Measurements from ENCODE around the gene NEK5. TPM values are rescaled to one million over a fixed set of nuclear protein-coding genes. Genes with fewer than 3 reads are reported as not detected.

The NEK5 gene
- polyA plus RNA-seq, 3 donors = 0.07 TPM; not detected in 2

DNA sequence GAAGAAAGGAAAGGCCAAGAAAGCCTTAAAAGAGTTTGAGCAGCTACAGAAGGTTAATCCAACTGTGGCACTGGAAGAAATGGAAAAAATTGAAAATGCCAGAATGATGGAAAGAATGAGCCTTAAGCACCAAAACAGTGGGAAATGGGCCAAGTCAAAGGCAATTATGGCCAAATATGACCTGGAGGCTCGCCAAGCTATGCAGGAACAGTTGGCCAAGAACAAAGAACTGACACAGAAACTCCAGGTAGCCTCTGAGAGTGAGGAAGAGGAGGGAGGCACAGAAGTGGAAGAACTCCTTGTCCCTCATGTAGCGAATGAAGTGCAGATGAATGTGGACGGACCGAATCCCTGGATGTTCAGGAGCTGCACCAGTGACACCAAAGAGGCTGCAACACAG, 99.3 kb downstream of the NEK5 start:
- no peak for DNase-seq
- Histone ChIP-seq H4K20me1 (ENCODE audit: insufficient read depth, low read length) (peaks cover 4% of the 10 kb centered on the region), H2AFZ (ENCODE audit: insufficient read depth, low read depth, low read length, poor library complexity, severe bottlenecking) (no peak overlapping the region), H3K79me2 (ENCODE audit: insufficient read depth, low read length) (no peaks in the 10 kb centered on the region), H3K9ac (ENCODE audit: insufficient read depth, low read length, poor library complexity, severe bottlenecking) (no peak overlapping the region), H3K4me1 (ENCODE audit: control insufficient read depth in 1 of 2, insufficient read depth in 2 of 2, low read length in 2 of 2) (no peaks in the 10 kb centered on the region), H3K4me2 (replicated peaks; ENCODE audit: extremely low read depth, low read length, poor library complexity, severe bottlenecking) (no peak overlapping the region), H3K27ac (ENCODE audit: low read depth in 1 of 2, low read length in 2 of 2) (no peak overlapping the region), H3K9me3 (replicated peaks in 1 of 2; ENCODE audit: control insufficient read depth in 1 of 2, insufficient read depth in 1 of 2, low read length in 2 of 2) (peaks cover 0 to 5% of the 10 kb centered on the region in 2 donors), H3K36me3 (replicated peaks in 1 of 2; ENCODE audit: control insufficient read depth in 1 of 2, insufficient read depth in 2 of 2, low read length in 2 of 2) (peaks cover 18 to 44% of the 10 kb centered on the region in 2 donors), H3K4me3 (replicated peaks in 1 of 3; ENCODE audit: low read depth in 2 of 3, low read length in 3 of 3) (no peak overlapping the region), H3K27me3 (ENCODE audit: control insufficient read depth in 2 of 2, insufficient read depth in 2 of 2, low read length in 2 of 2) (no peaks in the 10 kb centered on the region)
- Mint-ChIP-seq H3K36me3 (peaks cover 41 to 46% of the 10 kb centered on the region in 2 donors), H3K4me1 (no peaks in the 10 kb centered on the region), H3K4me3 (no peak overlapping the region), H3K27me3 (ENCODE audit: low read depth in 3 of 3) (peaks cover 0 to 3% (median 0%) of the 10 kb centered on the region in 3 donors), H3K27ac (no peak overlapping the region), H3K9me3 (peaks cover 7 to 21% (median 12%) of the 10 kb centered on the region in 7 donors)
- TF ChIP-seq CTCF (IDR thresholded peaks at IDR 0.05) = no peak
- intact Hi-C loops (cut with micrococcal nuclease) = no loop called here
- WGBS (ENCODE audit: insufficient coverage) = 98% methylated on average over 4 of the region's 4 CpGs

GRCh38 chr13:52027832-52028231, 101.0 kb downstream of the NEK5 start:
- DNase-seq = no peak
- no peak overlapping the region for H2AFZ ChIP-seq (ENCODE audit: insufficient read depth, low read depth, low read length, poor library complexity, severe bottlenecking)

More at GRCh38 chr13:52027832-52028231, 101.0 kb downstream of the NEK5 start:
- Histone ChIP-seq H3K27ac (ENCODE audit: low read depth in 1 of 2, low read length in 2 of 2) (no peak overlapping the region), H3K27me3 (ENCODE audit: control insufficient read depth in 2 of 2, insufficient read depth in 2 of 2, low read length in 2 of 2) (no peaks in the 10 kb centered on the region), H4K20me1 (ENCODE audit: insufficient read depth, low read length) (peaks cover 4% of the 10 kb centered on the region), H3K79me2 (ENCODE audit: insufficient read depth, low read length) (no peaks in the 10 kb centered on the region), H3K4me3 (replicated peaks in 1 of 3; ENCODE audit: low read depth in 2 of 3, low read length in 3 of 3) (no peak overlapping the region), H3K4me2 (replicated peaks; ENCODE audit: extremely low read depth, low read length, poor library complexity, severe bottlenecking) (no peak overlapping the region), H3K36me3 (replicated peaks in 1 of 2; ENCODE audit: control insufficient read depth in 1 of 2, insufficient read depth in 2 of 2, low read length in 2 of 2) (peaks cover 26 to 60% of the 10 kb centered on the region in 2 donors), H3K4me1 (ENCODE audit: control insufficient read depth in 1 of 2, insufficient read depth in 2 of 2, low read length in 2 of 2) (no peaks in the 10 kb centered on the region), H3K9me3 (replicated peaks in 1 of 2; ENCODE audit: control insufficient read depth in 1 of 2, insufficient read depth in 1 of 2, low read length in 2 of 2) (peaks cover 0 to 5% of the 10 kb centered on the region in 2 donors), H3K9ac (ENCODE audit: insufficient read depth, low read length, poor library complexity, severe bottlenecking) (no peak overlapping the region)
- Mint-ChIP-seq H3K27me3 (ENCODE audit: low read depth in 3 of 3) (peaks cover 0 to 3% (median 0%) of the 10 kb centered on the region in 3 donors), H3K9me3 (peaks cover 7 to 21% (median 12%) of the 10 kb centered on the region in 7 donors), H3K4me1 (no peaks in the 10 kb centered on the region), H3K4me3 (no peak overlapping the region), H3K36me3 (peaks cover 51 to 60% of the 10 kb centered on the region in 2 donors), H3K27ac (no peak overlapping the region)
- intact Hi-C loops (cut with micrococcal nuclease) = no loop called here
- TF ChIP-seq CTCF (IDR thresholded peaks at IDR 0.05) = no peak
- no CpG with 5 or more reads among the region's 1 CpG for WGBS (ENCODE audit: insufficient coverage)
